HepG2 (cell line): ENCODE data around the gene TUBG1. TPM values are rescaled to one million over a fixed set of nuclear protein-coding genes. Genes with fewer than 3 reads are reported as not detected.
A peak's percentile ranks its signal among the peaks of the same experiment; 100 is the strongest.

Experiments
- ARID2 ChIP-seq: sonication (generic); formaldehyde crosslinking; IDR thresholded peaks from 2 replicates; pipeline ENCODE4 v1.8.1; 2022; ENCODE audit warnings: mild to moderate bottlenecking, missing genetic modification reagents, borderline replicate concordance
- DMAP1 ChIP-seq: IDR thresholded peaks from 2 replicates; pipeline ENCODE4 v1.6.1; 2016
- ELF4 ChIP-seq: sonication (generic); formaldehyde crosslinking; IDR thresholded peaks from 2 replicates; pipeline ENCODE4 v1.5.0; 2020; ENCODE audit warnings: missing genetic modification reagents, mild to moderate bottlenecking, moderate library complexity, borderline replicate concordance
- GATAD1 ChIP-seq: IDR thresholded peaks from 2 replicates; pipeline ENCODE4 v1.6.1; 2016; ENCODE audit warnings: missing genetic modification reagents, missing compliant biosample characterization
- LCORL ChIP-seq, 2 experiments: fragments of 450-650 bp in 1 of 2; sonication (generic) in 1 of 2; formaldehyde crosslinking in 1 of 2; IDR thresholded peaks; 2 replicates each; pipeline versions ENCODE4 v1.5.0 to v1.6.1; 2017 to 2020; ENCODE audit warnings: antibody characterized with exemption in 1 of 2, missing genetic modification reagents in 1 of 2
- POLR2AphosphoS2 ChIP-seq: IDR thresholded peaks from 2 replicates; pipeline ENCODE4 v1.6.1; 2011; ENCODE audit warnings: low read depth, low read length, improper control_type of control experiment
- RFXAP ChIP-seq: sonication (generic); formaldehyde crosslinking; IDR thresholded peaks from 2 replicates; pipeline ENCODE4 v1.4.0; 2020; ENCODE audit warnings: missing genetic modification reagents, borderline replicate concordance
- TBL1XR1 ChIP-seq: fragments of 150-350 bp; IDR thresholded peaks from 2 replicates; pipeline ENCODE4 v1.6.1; 2014; ENCODE audit warnings: borderline replicate concordance, low read length; ENCODE audit not compliant: partially characterized antibody
- ZBTB3 ChIP-seq: sonication (generic); formaldehyde crosslinking; IDR thresholded peaks from 2 replicates; pipeline ENCODE4 v1.4.0; 2020; ENCODE audit warnings: low read depth, mild to moderate bottlenecking, moderate library complexity, missing genetic modification reagents, borderline replicate concordance
- ZNF138 ChIP-seq: sonication (generic); formaldehyde crosslinking; IDR thresholded peaks from 2 replicates; pipeline ENCODE4 v1.5.0; 2020; ENCODE audit warnings: mild to moderate bottlenecking, low read depth, missing genetic modification reagents
- ZNF343 ChIP-seq: sonication (generic); formaldehyde crosslinking; IDR thresholded peaks from 2 replicates; pipeline ENCODE4 v1.4.0; 2020; ENCODE audit warnings: mild to moderate bottlenecking, missing genetic modification reagents
- ZNF367 ChIP-seq: sonication (generic); formaldehyde crosslinking; IDR thresholded peaks from 2 replicates; pipeline ENCODE4 v1.4.0; 2020; ENCODE audit warnings: missing genetic modification reagents, borderline replicate concordance
- ZNF672 ChIP-seq: sonication (generic); formaldehyde crosslinking; IDR thresholded peaks from 2 replicates; pipeline ENCODE4 v1.8.1; 2022; ENCODE audit warnings: missing genetic modification reagents
- ZNF674 ChIP-seq: sonication (generic); formaldehyde crosslinking; IDR thresholded peaks from 2 replicates; pipeline ENCODE4 v1.5.0; 2020; ENCODE audit warnings: low read depth, mild to moderate bottlenecking, missing genetic modification reagents
- ZNF772 ChIP-seq: sonication (generic); formaldehyde crosslinking; IDR thresholded peaks from 2 replicates; pipeline ENCODE4 v1.5.0; 2020; ENCODE audit warnings: mild to moderate bottlenecking, missing genetic modification reagents
- polyA plus RNA-seq, 8 experiments: library from polyadenylated mRNA; depleted of rRNA in 3 of 8; stranded (reverse) in 7 of 8; unstranded in 1 of 8; fragments of >200 nt; fragmentation: Illumina TruSeq in 4 of 8; extraction: Trizol in 4 of 8; gene quantifications; 2 replicates each; pipeline versions ENCODE4 v1.2.1 to v1.2.3, GENCODE V29; 2011 to 2016; ENCODE audit warnings: low read depth in 4 of 8, missing spikeins in 1 of 8, mixed read lengths in 1 of 8; ENCODE audit not compliant: insufficient read depth in 1 of 8
- total RNA-seq, 5 experiments: library from RNA; depleted of rRNA; stranded (reverse); fragments of >200 nt; fragmentation: Illumina TruSeq; extraction: Trizol; gene quantifications; 2 replicates each; pipeline ENCODE4 v1.2.3, GENCODE V29; 2016; ENCODE audit warnings: low read depth in 1 of 5
- TF ChIP-seq, protein P1 (sequence below): IDR thresholded peaks from 2 replicates; pipeline ENCODE4 v1.6.1; 2012; ENCODE audit warnings: low read depth, low read length, improper control_type of control experiment
- TF ChIP-seq, protein P2 (sequence below): sonication (generic); formaldehyde crosslinking; IDR thresholded peaks from 2 replicates; pipeline ENCODE4 v1.4.0; 2020; ENCODE audit warnings: mild to moderate bottlenecking, missing genetic modification reagents
- TF ChIP-seq, protein P3 (sequence below): sonication (generic); formaldehyde crosslinking; IDR thresholded peaks from 2 replicates; pipeline ENCODE4 v1.4.0; 2020; ENCODE audit warnings: mild to moderate bottlenecking, low read depth, missing genetic modification reagents
- TF ChIP-seq, protein P4 (sequence below): sonication (generic); formaldehyde crosslinking; IDR thresholded peaks from 2 replicates; pipeline ENCODE4 v1.5.1; 2020; ENCODE audit warnings: missing genetic modification reagents, mild to moderate bottlenecking, borderline replicate concordance
- TF ChIP-seq, protein P5 (sequence below): sonication (generic); formaldehyde crosslinking; IDR thresholded peaks from 2 replicates; pipeline ENCODE4 v1.8.0; 2022; ENCODE audit warnings: mild to moderate bottlenecking, missing genetic modification reagents

TUBG1 gene
- total and polyA plus RNA-seq, 2 of the 13 experiments (the other 11 are each of a cell fraction or from before 2014, with no cell fraction given), result 74.1 to 137 TPM

DNA sequence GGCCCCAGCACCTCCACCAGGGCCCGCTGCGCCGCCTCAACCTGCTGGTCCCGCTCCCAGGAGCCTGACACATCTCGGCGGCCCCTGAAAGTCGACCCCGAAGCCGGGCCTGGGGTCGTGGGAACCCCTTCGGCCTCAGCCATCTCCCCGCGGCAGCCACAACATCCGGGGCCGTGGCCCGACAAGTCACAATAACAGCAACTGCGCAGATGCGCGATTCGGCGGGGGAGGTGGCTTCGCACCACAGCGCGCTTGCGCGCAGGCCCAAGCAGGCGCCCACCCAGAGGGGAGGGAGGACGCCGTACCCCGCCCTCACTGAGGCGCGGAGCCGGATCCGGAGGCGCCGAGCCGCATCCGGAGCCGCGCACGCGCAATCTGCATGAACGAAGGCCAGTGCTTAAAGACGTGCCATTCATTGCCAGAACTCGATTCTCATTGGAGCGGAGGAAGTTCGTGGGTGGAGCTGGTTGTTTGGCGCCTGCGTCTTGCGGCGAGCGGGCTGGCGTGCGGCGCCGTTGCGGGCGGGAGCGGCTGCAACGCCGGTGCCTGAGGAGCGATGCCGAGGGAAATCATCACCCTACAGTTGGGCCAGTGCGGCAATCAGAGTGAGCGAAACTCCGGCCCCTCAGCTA, at the start of gene TUBG1, which contains the start of gene RETREG3 (continued):
- 0 out of 2 replicates have a peak, but pooled peaks have one; percentile 77 for TF ChIP-seq ZNF138 (CRISPR knock-in tag)
- TF ChIP-seq ZNF367 (CRISPR knock-in tag), result peak; percentile 90; the same call in 1 of the 2 replicates
- TF ChIP-seq ZNF672 (CRISPR knock-in tag), result no peak
- TF ChIP-seq RFXAP (CRISPR knock-in tag), result peak; percentile 85
- TF ChIP-seq, protein P1, sequence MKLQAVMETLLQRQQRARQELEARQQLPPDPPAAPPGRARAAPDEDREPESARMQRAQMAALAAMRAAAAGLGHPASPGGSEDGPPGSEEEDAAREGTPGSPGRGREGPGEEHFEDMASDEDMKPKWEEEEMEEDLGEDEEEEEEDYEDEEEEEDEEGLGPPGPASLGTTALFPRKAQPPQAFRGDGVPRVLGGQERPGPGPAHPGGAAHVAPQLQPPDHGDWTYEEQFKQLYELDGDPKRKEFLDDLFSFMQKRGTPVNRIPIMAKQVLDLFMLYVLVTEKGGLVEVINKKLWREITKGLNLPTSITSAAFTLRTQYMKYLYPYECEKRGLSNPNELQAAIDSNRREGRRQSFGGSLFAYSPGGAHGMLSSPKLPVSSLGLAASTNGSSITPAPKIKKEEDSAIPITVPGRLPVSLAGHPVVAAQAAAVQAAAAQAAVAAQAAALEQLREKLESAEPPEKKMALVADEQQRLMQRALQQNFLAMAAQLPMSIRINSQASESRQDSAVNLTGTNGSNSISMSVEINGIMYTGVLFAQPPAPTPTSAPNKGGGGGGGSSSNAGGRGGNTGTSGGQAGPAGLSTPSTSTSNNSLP, result peak; percentile 27; the same call in 1 of the 2 replicates
- TF ChIP-seq ARID2 (CRISPR knock-in tag), result no peak; the same call in none of the 2 replicates
- TF ChIP-seq, protein P2, sequence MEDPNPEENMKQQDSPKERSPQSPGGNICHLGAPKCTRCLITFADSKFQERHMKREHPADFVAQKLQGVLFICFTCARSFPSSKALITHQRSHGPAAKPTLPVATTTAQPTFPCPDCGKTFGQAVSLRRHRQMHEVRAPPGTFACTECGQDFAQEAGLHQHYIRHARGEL (CRISPR knock-in tag), result 0 out of 2 replicates have a peak, but pooled peaks have one; percentile 45
- no peak for TF ChIP-seq ZNF674 (CRISPR knock-in tag)
- peak; percentile 83 for TF ChIP-seq DMAP1
- TF ChIP-seq GATAD1, result peak; percentile 79
- peak; percentile 44; the same call in 1 of the 2 replicates for TF ChIP-seq POLR2AphosphoS2
- no peak for TF ChIP-seq ZNF343 (CRISPR knock-in tag)
- TF ChIP-seq, protein P3, sequence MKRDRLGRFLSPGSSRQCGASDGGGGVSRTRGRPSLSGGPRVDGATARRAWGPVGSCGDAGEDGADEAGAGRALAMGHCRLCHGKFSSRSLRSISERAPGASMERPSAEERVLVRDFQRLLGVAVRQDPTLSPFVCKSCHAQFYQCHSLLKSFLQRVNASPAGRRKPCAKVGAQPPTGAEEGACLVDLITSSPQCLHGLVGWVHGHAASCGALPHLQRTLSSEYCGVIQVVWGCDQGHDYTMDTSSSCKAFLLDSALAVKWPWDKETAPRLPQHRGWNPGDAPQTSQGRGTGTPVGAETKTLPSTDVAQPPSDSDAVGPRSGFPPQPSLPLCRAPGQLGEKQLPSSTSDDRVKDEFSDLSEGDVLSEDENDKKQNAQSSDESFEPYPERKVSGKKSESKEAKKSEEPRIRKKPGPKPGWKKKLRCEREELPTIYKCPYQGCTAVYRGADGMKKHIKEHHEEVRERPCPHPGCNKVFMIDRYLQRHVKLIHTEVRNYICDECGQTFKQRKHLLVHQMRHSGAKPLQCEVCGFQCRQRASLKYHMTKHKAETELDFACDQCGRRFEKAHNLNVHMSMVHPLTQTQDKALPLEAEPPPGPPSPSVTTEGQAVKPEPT, result no peak; the same call in 1 of the 2 replicates
- TF ChIP-seq LCORL (IDR thresholded peaks at IDR 0.05), result no peak
- TF ChIP-seq LCORL (CRISPR knock-in tag; IDR thresholded peaks at IDR 0.05), result no peak; the same call in none of the 2 replicates
- TF ChIP-seq, protein P4, sequence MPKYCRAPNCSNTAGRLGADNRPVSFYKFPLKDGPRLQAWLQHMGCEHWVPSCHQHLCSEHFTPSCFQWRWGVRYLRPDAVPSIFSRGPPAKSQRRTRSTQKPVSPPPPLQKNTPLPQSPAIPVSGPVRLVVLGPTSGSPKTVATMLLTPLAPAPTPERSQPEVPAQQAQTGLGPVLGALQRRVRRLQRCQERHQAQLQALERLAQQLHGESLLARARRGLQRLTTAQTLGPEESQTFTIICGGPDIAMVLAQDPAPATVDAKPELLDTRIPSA, result peak; percentile 27; the same call in 1 of the 2 replicates
- no peak for TF ChIP-seq ZNF772 (CRISPR knock-in tag)
- TF ChIP-seq, protein P5, sequence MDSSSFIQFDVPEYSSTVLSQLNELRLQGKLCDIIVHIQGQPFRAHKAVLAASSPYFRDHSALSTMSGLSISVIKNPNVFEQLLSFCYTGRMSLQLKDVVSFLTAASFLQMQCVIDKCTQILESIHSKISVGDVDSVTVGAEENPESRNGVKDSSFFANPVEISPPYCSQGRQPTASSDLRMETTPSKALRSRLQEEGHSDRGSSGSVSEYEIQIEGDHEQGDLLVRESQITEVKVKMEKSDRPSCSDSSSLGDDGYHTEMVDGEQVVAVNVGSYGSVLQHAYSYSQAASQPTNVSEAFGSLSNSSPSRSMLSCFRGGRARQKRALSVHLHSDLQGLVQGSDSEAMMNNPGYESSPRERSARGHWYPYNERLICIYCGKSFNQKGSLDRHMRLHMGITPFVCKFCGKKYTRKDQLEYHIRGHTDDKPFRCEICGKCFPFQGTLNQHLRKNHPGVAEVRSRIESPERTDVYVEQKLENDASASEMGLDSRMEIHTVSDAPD (CRISPR knock-in tag), result no peak
- no peak for TF ChIP-seq ELF4 (CRISPR knock-in tag)
- TF ChIP-seq TBL1XR1, result no peak
- TF ChIP-seq ZBTB3 (CRISPR knock-in tag), result peak; percentile 31; the same call in 1 of the 2 replicates
